ELF-1 (cell line): Measurements from ENCODE around the gene KNCN.

ENCODE experiments used
- DNase-seq: peaks from one replicate; pipeline ENCODE4 v3.0.0-alpha.2; 2016; ENCODE audit warnings: low read depth, low spot score

The KNCN gene

GRCh38 chr1:46551597-46552095 is at the start of gene KNCN:
KNCN (minus strand) TSS chr1:46551647; CDS start chr1:46551215, 432 bp downstream.
- DNase-seq = no peak

- no peak for DNase-seq
Observed at GRCh38 chr1:46599059-46599970, 47.9 kb upstream of the KNCN start.

DNA sequence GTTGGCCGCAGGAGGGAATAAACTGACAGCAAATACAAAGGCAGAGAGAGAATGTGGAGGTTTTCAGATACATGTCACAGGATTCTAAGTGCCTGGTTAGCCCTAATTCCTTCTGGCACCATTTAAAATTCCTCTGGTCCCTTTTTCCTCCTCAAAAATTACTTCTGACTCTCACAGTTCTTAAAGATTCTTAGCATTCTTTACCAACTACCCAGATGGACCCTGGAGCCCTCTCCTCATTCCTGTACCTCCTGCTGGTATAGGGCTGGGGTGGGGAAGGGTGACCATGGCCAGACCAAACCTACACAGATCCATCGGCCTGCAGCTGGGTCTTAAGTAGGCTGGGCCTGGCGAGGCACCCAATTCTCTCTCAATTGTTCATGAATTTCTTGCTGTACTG is 45.4 kb upstream of the KNCN start:
- no peak for DNase-seq

GRCh38 chr1:46596036-46596435 is 44.6 kb upstream of the KNCN start:
- DNase-seq = no peak

DNA sequence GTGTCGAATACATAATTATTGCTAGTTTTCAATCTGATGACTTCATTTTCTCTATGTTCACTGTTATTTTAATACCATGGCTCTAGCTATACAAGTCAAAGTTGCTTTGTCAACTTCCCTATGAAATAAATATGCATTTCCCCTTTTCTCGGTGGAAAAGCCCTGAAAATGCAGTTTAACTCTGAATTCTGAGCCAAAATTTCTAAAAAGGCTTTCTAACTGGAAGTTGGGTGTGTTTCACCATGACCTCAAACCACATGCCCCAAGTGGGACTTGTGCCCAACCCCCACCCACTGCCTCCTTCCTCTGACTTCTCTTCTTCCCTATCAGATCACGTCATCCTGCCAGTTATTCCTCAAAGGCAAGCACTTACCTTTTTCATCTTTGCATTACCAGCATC is 43.7 kb upstream of the KNCN start:
- no peak for DNase-seq

DNA sequence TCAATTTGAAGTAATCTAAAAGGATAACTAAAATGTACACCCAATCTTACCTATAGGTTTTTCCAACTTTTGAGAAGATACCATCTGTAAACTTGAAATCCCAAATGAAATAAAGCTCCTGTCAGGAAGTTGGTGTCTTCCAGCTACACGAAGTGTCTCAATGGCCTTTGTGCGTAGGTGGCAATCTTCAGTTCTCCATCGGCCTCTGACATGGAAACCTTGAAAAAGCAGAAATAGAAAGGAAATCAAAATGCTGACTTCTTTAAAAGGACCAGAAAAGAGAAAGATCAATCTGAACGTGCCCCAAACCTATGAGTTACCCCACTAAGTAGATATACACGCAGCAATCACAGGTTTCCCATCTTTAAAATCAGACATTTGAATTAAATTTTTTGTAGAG is 42.6 kb upstream of the KNCN start:
- DNase-seq = no peak

DNA sequence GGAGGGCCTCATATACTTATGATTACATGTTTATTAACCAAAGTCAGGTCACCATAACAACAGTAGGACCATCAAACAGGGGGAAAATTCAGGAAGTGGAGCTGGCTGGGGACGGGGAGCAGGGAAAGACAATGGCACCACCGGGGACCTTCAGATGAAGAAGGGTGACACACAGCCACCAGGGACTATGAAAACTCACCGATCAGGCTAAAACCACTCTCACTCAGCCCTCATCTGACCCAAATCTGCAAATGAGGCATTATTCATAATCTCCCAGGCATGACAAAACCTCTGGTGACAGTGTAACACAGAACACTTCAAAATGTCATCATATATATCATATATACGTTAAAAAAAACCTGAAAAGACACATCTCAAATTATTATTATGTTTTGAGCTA is 41.4 kb upstream of the KNCN start:
- DNase-seq = no peak

DNA sequence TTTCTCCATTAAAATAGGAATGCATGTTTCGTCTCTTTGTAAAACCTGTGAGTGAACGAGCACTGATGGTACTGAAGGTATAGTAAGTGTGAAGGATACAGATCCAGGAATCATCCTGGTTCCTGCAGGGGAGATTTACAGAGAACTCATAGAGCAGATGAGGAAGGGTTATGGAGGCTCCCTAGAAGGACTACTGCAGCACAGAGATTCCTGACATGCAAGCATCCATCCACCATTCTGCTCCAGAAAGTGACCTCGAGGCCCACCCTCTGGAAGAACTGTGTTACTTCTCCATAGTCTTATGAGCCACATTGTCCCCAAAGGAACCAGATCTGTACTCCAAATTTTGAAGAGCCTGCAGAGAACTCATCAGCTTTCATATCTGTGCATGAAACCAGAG is 38.1 kb upstream of the KNCN start:
- no peak for DNase-seq

DNA sequence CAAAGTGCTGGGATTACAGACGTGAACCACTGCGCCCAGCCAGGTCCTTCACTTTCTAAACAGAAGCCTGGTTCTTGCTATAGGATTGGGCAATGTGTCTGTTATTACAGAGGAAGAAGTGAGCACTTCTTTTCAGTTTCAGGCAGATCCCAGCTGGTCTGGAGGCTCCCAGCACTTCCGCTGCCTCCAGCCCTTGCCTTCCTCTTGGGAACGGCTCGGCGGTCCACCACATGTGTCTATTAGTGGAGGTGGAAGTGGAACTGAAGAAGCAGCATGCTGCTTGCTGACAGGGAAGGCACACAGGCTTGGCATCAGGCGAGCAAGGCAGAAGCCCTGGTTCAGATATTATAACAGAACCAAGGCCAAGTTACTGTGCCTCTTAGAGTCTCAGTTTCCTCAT is 35.6 kb upstream of the KNCN start:
- DNase-seq = no peak

DNA sequence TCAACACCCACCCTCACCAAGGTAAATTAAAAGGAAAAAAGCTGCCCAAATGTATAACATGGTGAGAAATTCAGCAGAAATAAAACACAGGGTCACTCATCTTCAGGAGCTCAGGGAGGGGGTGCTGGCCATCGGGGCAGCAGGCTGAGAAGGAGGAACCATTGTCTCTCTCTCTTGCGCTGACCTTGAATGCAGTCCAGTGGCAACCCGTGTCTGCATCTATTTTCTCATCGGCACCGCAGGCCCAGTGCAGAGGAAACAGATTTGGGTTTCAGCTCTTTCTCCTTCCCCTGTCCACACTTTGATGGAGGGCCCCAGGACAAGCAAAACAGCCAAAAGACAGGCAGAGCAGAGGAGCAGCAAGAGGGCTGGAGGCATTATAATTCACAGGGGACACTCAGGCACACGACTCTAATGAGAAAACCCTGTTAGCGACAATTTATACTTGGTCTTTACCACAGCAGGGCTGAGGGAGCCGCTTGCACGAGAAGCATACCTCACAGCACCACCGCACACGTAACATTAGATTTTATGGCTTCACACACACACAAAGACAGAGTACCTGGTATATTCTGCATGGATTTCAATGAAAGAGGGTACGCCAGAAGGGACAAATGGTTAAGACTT is 34.0 kb upstream of the KNCN start:
- DNase-seq = no peak

GRCh38 chr1:46583494-46583893 is 32.0 kb upstream of the KNCN start:
- no peak for DNase-seq

DNA sequence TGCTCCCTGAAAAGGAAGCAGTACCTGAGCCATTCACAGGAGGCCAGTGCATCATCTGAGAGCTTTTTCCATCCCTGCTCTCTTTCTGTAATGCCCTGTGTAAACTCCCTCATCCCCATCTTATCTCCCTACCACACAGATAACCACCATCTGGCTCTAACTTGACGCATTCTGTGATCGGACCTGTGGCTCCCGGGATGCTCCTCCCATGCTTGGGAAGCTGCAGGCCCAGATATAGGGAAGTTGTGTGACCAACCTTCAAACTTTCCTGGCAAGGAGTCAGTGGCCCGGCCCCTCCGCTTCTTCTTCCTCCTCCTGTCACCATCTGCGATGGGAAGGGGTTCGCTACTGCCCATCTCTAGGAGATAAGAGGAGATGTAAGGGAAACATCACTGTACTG is 31.5 kb upstream of the KNCN start:
- no peak for DNase-seq

DNA sequence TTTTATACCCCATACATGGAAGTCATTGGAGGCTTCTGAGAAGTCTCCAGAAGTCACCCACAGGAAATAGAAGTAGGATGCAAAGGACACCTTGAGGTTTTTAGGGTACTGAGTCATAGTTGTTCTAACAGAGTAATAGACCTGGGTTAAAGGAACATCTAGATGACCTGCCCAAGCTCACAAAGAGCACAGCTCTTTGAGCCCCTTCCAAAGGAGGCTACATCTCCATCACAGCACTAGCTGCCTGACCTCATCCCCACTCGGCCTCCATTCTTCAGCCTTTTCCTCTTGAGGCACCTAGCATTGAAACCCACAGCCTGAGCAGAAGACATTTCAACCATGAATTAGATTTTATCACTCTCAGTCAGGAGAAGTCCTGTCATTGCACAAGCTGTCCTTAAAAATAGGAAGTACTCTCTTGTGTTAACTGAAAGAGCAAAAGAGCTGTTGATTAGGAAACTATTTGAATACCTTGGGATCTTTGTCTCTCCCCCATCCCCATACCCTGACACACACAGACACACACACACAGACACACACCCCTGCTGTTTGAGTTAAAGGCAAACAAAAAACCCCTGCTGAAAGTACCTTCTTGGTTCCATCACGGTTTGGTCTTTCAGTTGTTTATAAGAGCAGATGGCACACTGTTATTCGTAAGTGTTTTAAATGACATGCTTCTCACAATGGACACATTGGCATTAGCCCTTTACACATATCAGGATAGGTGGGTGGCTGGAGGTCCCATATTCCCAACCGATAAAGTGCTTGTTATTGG is 30.4 kb upstream of the KNCN start:
- no peak for DNase-seq

- DNase-seq = no peak
Observed at GRCh38 chr1:46580140-46580903, 28.9 kb upstream of the KNCN start.

GRCh38 chr1:46577671-46578070 is 26.2 kb upstream of the KNCN start:
- no peak for DNase-seq

GRCh38 chr1:46576596-46576995 is 25.1 kb upstream of the KNCN start:
- no peak for DNase-seq

GRCh38 chr1:46575778-46576177 is 24.3 kb upstream of the KNCN start:
- DNase-seq = no peak

DNA sequence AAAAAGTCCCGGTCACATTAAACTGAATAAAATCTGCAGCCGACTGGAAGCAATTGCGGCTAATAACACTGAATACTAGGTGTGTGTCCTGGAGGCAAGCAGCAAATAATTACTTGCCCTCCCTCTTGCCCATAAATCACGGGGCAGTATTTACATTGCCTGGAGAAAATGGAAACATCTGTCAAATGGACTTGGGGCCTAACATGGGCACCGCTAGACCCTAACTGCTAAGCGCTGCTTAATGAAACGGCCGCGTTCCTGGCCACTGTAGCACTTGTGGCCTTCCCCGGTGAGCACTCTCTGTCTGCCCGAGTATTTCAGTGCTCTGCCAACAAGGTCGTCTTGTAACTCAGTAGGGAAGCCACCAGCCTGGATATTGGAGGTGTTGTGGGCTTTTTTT is 23.9 kb upstream of the KNCN start:
- no peak for DNase-seq

- DNase-seq = no peak
Observed at GRCh38 chr1:46571691-46572225, 20.3 kb upstream of the KNCN start.

GRCh38 chr1:46569884-46570725 is 18.7 kb upstream of the KNCN start:
- no peak for DNase-seq
